Measurements from ENCODE around the gene ATRN. TPM values are rescaled to one million over a fixed set of nuclear protein-coding genes. Genes with fewer than 3 reads are reported as not detected.
"Not testable (repeated sequence)": the region's sequence is repeated elsewhere in the genome, so short reads cannot be mapped to it uniquely, and the experiment has no call there.

Gene ATRN
- total and polyA plus RNA-seq, 2 of the 8 experiments (the other 6 are each of a cell fraction or from before 2014, with no cell fraction given): 12.0 to 17.4 TPM

DNA sequence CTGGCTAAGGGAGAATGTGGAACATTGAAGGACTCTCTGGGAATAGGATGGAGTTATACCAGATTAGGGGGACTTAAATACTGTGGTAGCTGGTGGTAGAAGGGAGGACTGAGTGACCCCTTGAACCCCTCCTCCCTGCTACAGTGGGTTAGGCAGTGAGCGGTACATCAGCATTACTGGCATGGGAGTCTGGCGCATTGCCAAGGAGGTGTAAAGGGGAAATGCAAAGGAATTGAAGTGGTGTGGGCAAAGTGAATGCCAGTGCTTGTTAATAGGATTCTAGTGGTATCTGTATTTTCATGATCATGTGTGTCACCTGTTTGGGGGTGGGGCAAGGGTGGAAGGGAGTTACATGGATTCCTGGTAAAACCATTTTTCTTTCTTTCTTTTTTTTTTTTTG is 132.3 kb downstream of the ATRN start (continued):
- TF ChIP-seq, protein P1, sequence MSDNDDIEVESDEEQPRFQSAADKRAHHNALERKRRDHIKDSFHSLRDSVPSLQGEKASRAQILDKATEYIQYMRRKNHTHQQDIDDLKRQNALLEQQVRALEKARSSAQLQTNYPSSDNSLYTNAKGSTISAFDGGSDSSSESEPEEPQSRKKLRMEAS (IDR thresholded peaks at IDR 0.05): no peak
- TF ChIP-seq SAP30 (IDR thresholded peaks at IDR 0.05; ENCODE audit: insufficient read depth, insufficient replicate concordance, low read length): no peak

DNA sequence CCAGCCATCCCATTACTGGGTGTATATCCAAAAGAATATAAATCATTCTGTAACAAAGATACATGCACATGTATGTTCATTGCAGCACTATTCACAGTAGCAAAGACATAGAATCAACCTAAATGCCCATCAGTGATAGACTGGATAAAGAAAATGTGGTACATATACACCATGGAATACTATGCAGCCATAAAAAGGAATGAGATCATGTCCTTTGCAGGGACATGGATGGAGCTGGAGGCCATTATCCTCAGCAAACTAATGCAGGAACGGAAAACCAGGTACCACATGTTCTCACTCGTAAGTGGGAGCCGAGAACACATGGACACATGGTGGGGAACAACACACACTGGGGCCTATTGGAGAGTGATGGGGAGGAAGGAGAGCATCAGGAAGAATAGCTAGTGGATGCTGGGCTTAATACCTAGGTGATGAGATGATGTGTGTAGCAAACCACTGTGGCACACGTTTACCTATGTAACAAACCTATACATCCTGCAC is 134.6 kb downstream of the ATRN start:
- H4K91ac ChIP-seq (replicated peaks; ENCODE audit: insufficient read length, low read length); H2AK5ac ChIP-seq (ENCODE audit: low read depth, low read length); H3K36me3 ChIP-seq (ENCODE audit: control insufficient read depth in 2 of 4, insufficient read depth in 4 of 4, low read length in 3 of 4); H4K5ac ChIP-seq (ENCODE audit: insufficient read length, low read depth, low read length); H3K23ac ChIP-seq (ENCODE audit: insufficient read length); H3K27me3 ChIP-seq (replicated peaks in 1 of 4; ENCODE audit: control insufficient read depth in 3 of 4, extremely low read depth in 1 of 4, insufficient read depth in 3 of 4, low read length in 3 of 4); H2BK120ac ChIP-seq (replicated peaks; ENCODE audit: low read depth, low read length); H3K9ac ChIP-seq (replicated peaks in 1 of 4; ENCODE audit: extremely low read depth in 1 of 4, low read depth in 3 of 4, low read length in 3 of 4); H2BK5ac ChIP-seq (ENCODE audit: low read depth, low read length); H3K79me1 ChIP-seq (ENCODE audit: low read depth, low read length); H4K8ac ChIP-seq (ENCODE audit: extremely low read depth, insufficient read depth, low read length); H3K18ac ChIP-seq (ENCODE audit: extremely low read depth, low read length); H3K4me2 ChIP-seq (ENCODE audit: insufficient read depth in 1 of 2, low read depth in 2 of 2, low read length in 2 of 2); DNase-seq (ENCODE audit: low read depth in 1 of 2, low spot score in 2 of 2); H3K27ac ChIP-seq (ENCODE audit: low read depth, low read length); H2AFZ ChIP-seq (ENCODE audit: low read length); H3K4me1 ChIP-seq (replicated peaks in 1 of 4; ENCODE audit: control insufficient read depth in 3 of 4, insufficient read depth in 4 of 4, low read length in 3 of 4); H2BK12ac ChIP-seq (ENCODE audit: low read depth, low read length); H2BK20ac ChIP-seq (ENCODE audit: low read length); H3K9me3 ChIP-seq (ENCODE audit: insufficient read depth in 2 of 2, low read depth in 1 of 2, low read length in 1 of 2); H3K4ac ChIP-seq (replicated peaks; ENCODE audit: insufficient read length, low read depth, low read length); H3K4me3 ChIP-seq (ENCODE audit: extremely low read depth in 1 of 4, insufficient read depth in 2 of 4, low read depth in 3 of 4, low read length in 4 of 4); H3K79me2 ChIP-seq (ENCODE audit: control insufficient read depth in 1 of 2, insufficient read depth in 2 of 2, low read length in 2 of 2); POLR2A ChIA-PET (ENCODE audit: partially characterized antibody); H3K23me2 ChIP-seq (ENCODE audit: low read depth, low read length); H3K56ac ChIP-seq (replicated peaks; ENCODE audit: insufficient read length, low read depth, low read length); H3K14ac ChIP-seq (ENCODE audit: insufficient read length); FAIRE-seq; H4K20me1 ChIP-seq (replicated peaks in 1 of 2; ENCODE audit: control insufficient read depth in 1 of 2, insufficient read depth in 2 of 2, low read length in 2 of 2); H2BK15ac ChIP-seq (ENCODE audit: low read length): not testable (repeated sequence)
- WGBS, 2 experiments (ENCODE audit: extremely low coverage in 1 of 2, insufficient coverage in 1 of 2, insufficient read length in 1 of 2, insufficient replicate concordance in 2 of 2, low coverage in 1 of 2, low lambda C conversion rate in 2 of 2, missing lambda C conversion rate in 1 of 2): 92% methylated on average over 4 of the region's 4 CpGs; no CpG with 5 or more reads in 1 of the 2 experiments
- CTCF ChIA-PET (ENCODE audit: partially characterized antibody): interaction anchor here (1.4 kb wide), 1 partner anchor 12 kb away, joined by 3 read pairs; no protein-coding TSS in a partner anchor

All from H1 (cell line).